SK-N-SH (cell line): ENCODE results near the gene ZNF764. TPM values are rescaled to one million over a fixed set of nuclear protein-coding genes. Genes with fewer than 3 reads are reported as not detected.

Experiments
- CTCF ChIA-PET: fragments of 300-600, 350-600 bp; formaldehyde crosslinking; extraction: SDS; loops from one replicate; lab custom pipeline; 2021; lab: Yijun Ruan, JAX
- POLR2A ChIA-PET: fragments of 350-600 bp; sonication (Branson Sonifier 250); formaldehyde crosslinking; extraction: SDS; loops from one replicate; lab custom pipeline; 2020; ENCODE audit warnings: antibody characterized with exemption, inconsistent platforms; lab: Yijun Ruan, JAX
- DNase-seq: peaks from one replicate; pipeline ENCODE4 v3.0.0; 2012
- H2AFZ ChIP-seq: fragments of 200-600 bp; sonication (generic); 2 replicates; pipeline ENCODE4 v1.8.1; 2016; ENCODE audit warnings: antibody characterized with exemption, mild to moderate bottlenecking, low read depth
- H3F3A ChIP-seq: fragments of 200-600 bp; sonication (generic); replicated peaks from 2 replicates; pipeline ENCODE3; 2016; ENCODE audit warnings: antibody characterized with exemption, mild to moderate bottlenecking; ENCODE audit not compliant: insufficient read depth
- H3K27ac ChIP-seq, 2 experiments: fragments of 200-500 bp in 1 of 2; fragments of 200-600 bp in 1 of 2; sonication (Bioruptor generic) in 1 of 2; sonication (generic), shearing (Covaris generic) in 1 of 2; 2 replicates each; pipeline versions ENCODE4 v1.5.1 to v1.6.1; 2014 to 2016; ENCODE audit warnings: low read depth in 2 of 2, inconsistent platforms in 1 of 2, low read length in 1 of 2, mild to moderate bottlenecking in 1 of 2, mixed read lengths in 1 of 2
- H3K27me3 ChIP-seq: fragments of 200-600 bp; sonication (generic), shearing (Covaris generic); 2 replicates; pipeline ENCODE4 v1.6.1; 2016; ENCODE audit warnings: mixed run types; ENCODE audit not compliant: insufficient read depth
- H3K36me3 ChIP-seq, 2 experiments: fragments of 200-500 bp in 1 of 2; fragments of 200-600 bp in 1 of 2; sonication (Bioruptor generic) in 1 of 2; sonication (generic) in 1 of 2; replicated peaks in 1 of 2; 2 replicates each; pipeline versions ENCODE3 to v1.5.1; 2014 to 2016; ENCODE audit warnings: low read length in 1 of 2, mild to moderate bottlenecking in 1 of 2; ENCODE audit not compliant: insufficient read depth in 2 of 2, control insufficient read depth in 1 of 2
- H3K4me1 ChIP-seq, 2 experiments: fragments of 200-500 bp in 1 of 2; fragments of 200-600 bp in 1 of 2; sonication (Bioruptor generic) in 1 of 2; sonication (generic), shearing (Covaris generic) in 1 of 2; 2 replicates each; pipeline versions ENCODE4 v1.5.1 to v1.6.1; 2014 to 2016; ENCODE audit warnings: low read depth in 1 of 2, low read length in 1 of 2, mixed run types in 1 of 2; ENCODE audit not compliant: insufficient read depth in 2 of 2, control insufficient read depth in 1 of 2
- H3K4me2 ChIP-seq: fragments of 200-600 bp; sonication (generic), shearing (Covaris generic); 2 replicates; pipeline ENCODE4 v1.6.1; 2017; ENCODE audit warnings: mixed run types
- H3K4me3 ChIP-seq, 2 experiments: fragments of 200-500 bp in 1 of 2; fragments of 200-600 bp in 1 of 2; sonication (Bioruptor generic) in 1 of 2; sonication (generic), shearing (Covaris generic) in 1 of 2; 2 replicates each; pipeline versions ENCODE4 v1.5.1 to v1.8.1; 2014 to 2016; ENCODE audit warnings: low read depth in 2 of 2, inconsistent platforms in 1 of 2, low read length in 1 of 2, mild to moderate bottlenecking in 1 of 2, mixed read lengths in 1 of 2, moderate library complexity in 1 of 2
- H3K79me2 ChIP-seq: fragments of 200-600 bp; sonication (generic); 2 replicates; pipeline ENCODE4 v1.8.1; 2017; ENCODE audit warnings: mild to moderate bottlenecking; ENCODE audit not compliant: insufficient read depth
- H3K9ac ChIP-seq: fragments of 200-600 bp; sonication (generic); 2 replicates; pipeline ENCODE4 v1.6.1; 2017; ENCODE audit warnings: mixed run types
- H3K9me2 ChIP-seq: fragments of 200-600 bp; sonication (generic); 2 replicates; pipeline ENCODE4 v1.6.1; 2017; ENCODE audit warnings: mixed run types
- H3K9me3 ChIP-seq: fragments of 200-600 bp; sonication (generic); 2 replicates; pipeline ENCODE4 v1.6.1; 2017; ENCODE audit warnings: mixed run types, mild to moderate bottlenecking, moderate library complexity
- H4K20me1 ChIP-seq: fragments of 200-600 bp; sonication (generic); 2 replicates; pipeline ENCODE4 v1.6.1; 2017; ENCODE audit warnings: mild to moderate bottlenecking, mixed run types; ENCODE audit not compliant: insufficient read depth
- CTCF ChIP-seq: fragments of 200-600 bp; sonication (generic); IDR thresholded peaks from 2 replicates; pipeline ENCODE4 v1.6.1; 2017; ENCODE audit warnings: antibody characterized with exemption, mild to moderate bottlenecking, moderate library complexity
- ELF1 ChIP-seq: IDR thresholded peaks from 2 replicates; pipeline ENCODE4 v1.4.0; 2012
- EP300 ChIP-seq, 2 experiments: IDR thresholded peaks; 2 replicates each; pipeline versions ENCODE4 v1.4.0 to v1.6.1; 2012; ENCODE audit warnings: borderline replicate concordance in 1 of 2, low read depth in 1 of 2, low read length in 1 of 2
- FOSL2 ChIP-seq: IDR thresholded peaks from 2 replicates; pipeline ENCODE4 v1.4.0; 2012; ENCODE audit warnings: low read depth, mild to moderate bottlenecking, moderate library complexity, borderline replicate concordance
- FOXJ3 ChIP-seq: sonication (generic); formaldehyde crosslinking; IDR thresholded peaks from 2 replicates; pipeline ENCODE4 v1.5.1; 2020; ENCODE audit warnings: mild to moderate bottlenecking, missing genetic modification reagents
- GABPA ChIP-seq: IDR thresholded peaks from 2 replicates; pipeline ENCODE4 v1.4.0; 2012; ENCODE audit warnings: low read depth, mild to moderate bottlenecking
- RCOR1 ChIP-seq: fragments of 150-350 bp; IDR thresholded peaks from 2 replicates; pipeline ENCODE4 v1.6.1; 2017; ENCODE audit warnings: antibody characterized with exemption, low read length
- REST ChIP-seq: IDR thresholded peaks from 2 replicates; pipeline ENCODE4 v1.6.1; 2012; ENCODE audit warnings: mild to moderate bottlenecking, low read depth, low read length, moderate library complexity
- RXRA ChIP-seq: IDR thresholded peaks from 2 replicates; pipeline ENCODE4 v1.4.0; 2012; ENCODE audit warnings: low read depth, mild to moderate bottlenecking, borderline replicate concordance
- SMC3 ChIP-seq: IDR thresholded peaks from 2 replicates; pipeline ENCODE4 v1.6.1; 2012; ENCODE audit warnings: low read depth, low read length, improper control_type of control experiment
- TAF1 ChIP-seq: IDR thresholded peaks from 2 replicates; pipeline ENCODE4 v1.6.1; 2012; ENCODE audit warnings: low read depth, mild to moderate bottlenecking, low read length, moderate library complexity, borderline replicate concordance
- USF2 ChIP-seq: fragments of 150-350 bp; IDR thresholded peaks from 2 replicates; pipeline ENCODE4 v1.6.1; 2017; ENCODE audit warnings: antibody characterized with exemption, low read length, low read depth, borderline replicate concordance
- WGBS: methylation state at CpG from one replicate; pipeline ENCODE4 v1.1.6; 2017; ENCODE audit warnings: low lambda C conversion rate; 5-methylcytosine and 5-hydroxymethylcytosine counted together
- polyA plus RNA-seq, 3 experiments: library from polyadenylated mRNA; depleted of rRNA; stranded (reverse); fragments of >200 nt; gene quantifications; 2 replicates each; pipeline ENCODE4 v1.2.3, GENCODE V29; 2012

Gene ZNF764
- polyA plus RNA-seq, 1 of the 3 experiments (the other 2 are of a cell fraction), result 2.8 TPM

- no peak overlapping the region for H2AFZ ChIP-seq
- ChIA-PET CTCF (no interaction called here), POLR2A (no interaction called here)
- H3K27me3 ChIP-seq, result no peaks in the 10 kb centered on the region
- peaks cover 0 to 3% of the 10 kb centered on the region in 2 experiments for H3K36me3 ChIP-seq
- H3K27ac ChIP-seq, result no peak overlapping the region
- peaks cover 14% of the 10 kb centered on the region for H3F3A ChIP-seq
- H3K4me2 ChIP-seq, result no peak overlapping the region
- no peak overlapping the region for H3K4me3 ChIP-seq
- 91% methylated on average over 1 of the region's 1 CpG for WGBS
- no peak for DNase-seq
- TF ChIP-seq USF2, result no peak
- no peak for TF ChIP-seq FOSL2
- TF ChIP-seq ELF1, result no peak
- no peak for TF ChIP-seq CTCF
- TF ChIP-seq RXRA, result no peak
- TF ChIP-seq FOXJ3 (CRISPR knock-in tag), result no peak
- no peak for TF ChIP-seq TAF1
- no peak for TF ChIP-seq GABPA
- no peak for TF ChIP-seq EP300 (IDR thresholded peaks at IDR 0.05; ENCODE audit: borderline replicate concordance in 1 of 2, low read depth in 1 of 2, low read length in 1 of 2)
- TF ChIP-seq REST, result no peak
- TF ChIP-seq SMC3, result no peak
- no peak for TF ChIP-seq RCOR1
- no peak overlapping the region for H3K9ac ChIP-seq
- H3K4me1 ChIP-seq, result peaks cover 5 to 12% of the 10 kb centered on the region in 2 experiments; a peak in 1 of 4 replicates
- H3K79me2 ChIP-seq, result no peaks in the 10 kb centered on the region; the same call in 1 of the 2 replicates
- no peaks in the 10 kb centered on the region for H3K9me3 ChIP-seq
- no peaks in the 10 kb centered on the region for H3K9me2 ChIP-seq
- no peaks in the 10 kb centered on the region for H4K20me1 ChIP-seq
Measured at GRCh38 chr16:30574678-30575077, 16.5 kb upstream of the ZNF764 start.
